ENCODE results near the gene TCEANC2.
"Not testable (repeated sequence)": the region's sequence is repeated elsewhere in the genome, so short reads cannot be mapped to it uniquely, and the experiment has no call there.

The TCEANC2 gene

GRCh38 chr1:54028306-54029251, 24.8 kb upstream of the TCEANC2 start:
- DNase-seq: no peak

DNA sequence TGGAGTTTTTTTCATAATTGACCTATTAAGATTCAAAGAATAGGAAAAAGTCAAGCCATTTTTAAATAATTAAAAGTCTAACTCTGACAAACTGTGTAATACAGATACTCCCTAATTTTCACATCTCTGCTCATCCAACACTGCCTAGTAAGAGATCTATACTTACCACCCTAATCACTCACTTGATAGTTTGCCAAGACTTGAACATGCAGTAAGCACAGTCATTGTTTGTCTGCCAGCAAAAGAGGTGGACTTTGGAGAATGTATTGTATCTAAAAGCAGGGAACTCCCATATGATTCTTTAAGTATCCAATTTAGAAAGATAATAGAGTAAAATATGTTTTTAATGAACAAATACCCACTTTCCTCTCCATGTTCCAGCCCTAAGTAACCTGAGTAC, 15.9 kb upstream of the TCEANC2 start:
- no peak for DNase-seq

GRCh38 chr1:54041806-54042205, 11.6 kb upstream of the TCEANC2 start:
- no peak for DNase-seq

DNA sequence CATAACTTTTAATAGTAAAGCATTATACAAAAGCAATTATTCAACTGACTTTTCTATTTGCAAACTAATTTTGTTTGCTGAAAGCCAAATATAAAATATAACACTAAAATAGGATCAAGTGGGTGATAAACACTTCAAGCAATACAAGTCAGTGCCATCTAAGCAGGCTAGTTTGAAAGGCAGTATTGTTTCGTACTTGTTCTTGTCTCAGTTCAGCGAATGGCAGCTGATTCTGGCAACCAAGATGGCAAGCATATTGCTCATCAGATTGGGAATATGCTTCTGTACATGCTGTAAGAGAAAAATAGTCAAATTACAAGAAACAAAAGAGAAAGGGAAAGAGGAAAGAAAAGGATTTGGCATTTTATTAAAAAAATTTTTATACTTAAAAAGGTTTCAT, 7.9 kb upstream of the TCEANC2 start:
- DNase-seq: no peak

- DNase-seq: no peak
These were observed 6.6 kb upstream of the TCEANC2 start for GRCh38 chr1:54046671-54047383.

- no peak for DNase-seq
These were observed 5.8 kb upstream of the TCEANC2 start for GRCh38 chr1:54047384-54048305.

DNA sequence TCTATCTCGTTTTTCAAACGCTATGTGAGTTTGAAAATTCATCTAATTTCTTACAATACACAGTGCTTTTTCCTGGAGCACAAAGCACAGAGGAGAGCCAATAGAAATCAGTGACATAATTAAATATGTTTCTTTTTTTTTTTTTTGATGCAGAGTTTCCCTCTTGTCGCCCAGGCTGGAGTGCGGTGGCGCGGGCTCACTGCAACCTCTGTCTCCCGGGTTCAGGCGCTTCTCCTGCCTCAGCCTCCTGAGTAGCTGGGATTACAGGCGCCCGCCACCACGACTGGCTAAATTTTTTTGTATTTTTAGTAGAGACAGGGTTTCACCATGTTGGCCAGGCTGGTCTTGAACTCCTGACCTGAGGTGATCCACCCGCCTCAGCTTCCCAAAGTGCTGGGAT, 3.0 kb upstream of the TCEANC2 start:
- DNase-seq: not testable (repeated sequence)

DNA sequence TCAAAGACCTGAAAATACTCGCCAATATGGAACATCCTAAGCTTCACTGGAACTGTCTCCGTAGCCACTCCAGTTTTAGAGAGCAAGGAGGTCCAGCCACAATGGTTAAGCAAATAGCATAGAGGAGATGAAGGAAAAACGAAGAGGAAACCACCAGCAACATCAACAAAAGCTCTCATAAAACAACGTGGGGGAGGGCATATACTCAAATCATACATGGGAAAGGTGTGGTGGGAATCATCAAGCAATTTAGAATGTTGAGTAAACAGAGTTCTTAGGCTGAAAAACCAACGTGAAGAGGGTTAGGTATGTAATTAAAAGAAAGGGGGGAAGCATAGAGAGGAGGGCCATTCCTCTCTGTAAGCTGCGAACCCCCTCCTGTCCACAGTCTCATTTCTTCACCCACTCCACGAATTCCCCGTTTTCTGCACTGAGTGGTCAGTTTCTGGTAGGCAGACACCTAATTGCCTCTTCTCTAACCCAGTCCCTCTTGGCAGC, 1.4 kb upstream of the TCEANC2 start:
- DNase-seq: no peak

GRCh38 chr1:54052431-54052933, 926 bp upstream of the TCEANC2 start:
- peak in 1 of 2 experiments; percentile 11 for DNase-seq

DNA sequence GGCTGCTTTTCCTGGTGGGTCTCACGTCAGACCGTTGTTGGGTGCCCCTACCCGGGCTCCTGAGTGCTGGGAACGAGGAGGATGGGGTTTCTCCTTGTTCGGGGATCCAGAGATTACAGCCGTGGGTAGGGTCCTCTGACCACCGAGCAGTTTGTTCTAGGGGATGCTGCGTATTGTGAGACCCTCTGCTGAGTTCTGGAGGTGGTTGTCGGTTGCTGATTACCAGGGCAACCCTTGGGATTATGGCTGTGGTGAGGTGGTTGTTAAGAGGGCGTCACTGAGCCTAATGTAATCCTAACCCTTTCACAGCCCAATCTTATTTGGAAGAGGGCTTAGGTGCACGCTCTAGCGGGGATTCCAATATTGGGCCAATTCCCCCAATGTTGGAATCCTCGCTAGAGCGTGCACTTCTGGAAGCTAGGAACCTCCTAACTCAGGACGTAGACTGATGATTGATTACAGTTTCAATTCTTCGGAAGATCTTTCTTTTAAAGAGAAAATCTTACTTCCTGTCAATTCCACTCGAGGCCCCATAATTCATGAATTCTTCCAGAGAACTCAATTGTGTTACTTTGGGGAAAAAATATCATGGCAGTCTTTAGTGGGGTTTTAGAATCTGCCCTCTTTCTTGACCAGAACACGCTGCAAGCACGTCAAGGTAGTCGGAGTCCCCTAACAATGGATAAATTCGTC, 483 bp downstream of the TCEANC2 start:
- DNase-seq: no peak

GRCh38 chr1:54054438-54054749, 986 bp downstream of the TCEANC2 start:
- DNase-seq: no peak

GRCh38 chr1:54064299-54064698, 10.9 kb downstream of the TCEANC2 start:
- DNase-seq: no peak

DNA sequence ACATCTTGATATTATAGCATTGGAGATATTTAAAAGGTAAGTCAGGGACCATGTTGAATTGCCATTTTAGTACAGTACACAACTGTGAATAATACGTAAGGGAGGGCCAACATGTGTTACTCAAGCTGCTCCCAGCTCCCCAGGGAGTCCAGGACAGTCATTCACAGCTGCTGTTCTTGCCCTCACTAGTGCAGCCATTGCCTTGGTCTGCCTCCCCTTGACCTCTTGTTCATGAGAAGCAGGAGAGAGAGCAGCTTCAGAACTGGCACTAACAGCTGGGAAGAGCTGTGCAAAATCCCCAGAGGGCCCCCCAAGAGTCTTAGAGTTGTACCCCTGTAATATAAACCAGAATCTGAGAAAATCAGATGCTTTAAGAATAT, 16.4 kb downstream of the TCEANC2 start:
- DNase-seq: no peak

DNA sequence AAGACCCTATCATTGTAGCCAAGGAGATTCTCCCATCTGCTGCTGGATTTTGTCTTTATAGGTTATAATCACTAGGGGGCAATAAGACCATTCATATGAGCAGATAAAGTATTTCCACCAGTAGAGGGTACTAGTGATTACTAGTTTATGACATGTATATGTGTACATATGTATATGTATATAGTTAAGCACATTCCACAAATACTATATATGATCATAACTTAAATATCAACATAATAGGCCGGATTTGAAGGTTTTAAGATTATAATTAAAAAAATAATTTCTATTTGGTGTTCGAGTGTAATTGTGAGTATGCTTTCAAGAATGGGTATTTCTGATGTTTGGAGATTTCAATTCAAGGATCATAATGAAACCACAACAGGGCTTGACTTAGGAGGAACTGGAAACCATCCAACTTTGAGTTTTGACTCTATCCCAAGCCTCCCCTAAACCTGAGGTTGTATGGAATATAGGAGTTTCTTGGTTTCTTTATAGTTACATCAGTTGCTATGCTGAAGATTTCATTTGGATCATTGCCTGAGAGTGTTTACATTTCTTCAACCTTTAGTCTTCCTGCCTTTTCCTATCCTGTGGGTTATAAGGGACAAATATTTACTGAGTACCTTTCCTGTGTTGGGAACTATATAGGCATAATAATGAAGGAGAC, 16.9 kb downstream of the TCEANC2 start:
- DNase-seq: peak in 1 of 2 experiments; percentile 18

- DNase-seq: no peak
These were observed 24.0 kb downstream of the TCEANC2 start for GRCh38 chr1:54077359-54077758.

DNA sequence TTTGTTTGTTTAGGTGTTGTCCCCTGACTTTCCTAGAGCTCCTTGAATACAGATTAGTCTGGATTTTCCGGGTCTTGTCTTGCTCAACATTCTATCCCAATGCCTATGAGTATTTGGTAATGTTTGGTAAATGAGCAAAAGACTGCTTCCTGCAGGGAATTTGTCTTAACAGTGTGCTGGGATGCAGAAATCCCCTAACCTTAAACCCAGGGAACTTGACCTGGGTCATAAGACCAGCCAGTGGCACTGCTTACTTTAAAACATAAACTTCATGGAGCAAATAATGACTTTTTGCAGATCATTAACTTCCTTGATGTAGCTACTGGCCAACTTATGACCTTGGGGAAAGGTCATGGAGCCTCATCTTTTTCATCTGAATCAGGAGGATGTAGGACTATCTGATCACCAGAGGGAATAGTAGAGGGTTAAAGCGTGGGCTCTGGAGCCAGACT, 27.2 kb downstream of the TCEANC2 start:
- no peak for DNase-seq

- no peak for DNase-seq
These were observed 28.2 kb downstream of the TCEANC2 start for GRCh38 chr1:54081306-54082270.

- DNase-seq: no peak
These were observed 31.4 kb downstream of the TCEANC2 start for GRCh38 chr1:54084794-54085193.

GRCh38 chr1:54086754-54087153, 33.3 kb downstream of the TCEANC2 start:
- DNase-seq: no peak

- DNase-seq: no peak
These were observed 35.0 kb downstream of the TCEANC2 start for GRCh38 chr1:54088385-54088784.
